Left colon (tissue), 2 donors: ENCODE data around the gene GPN1. TPM values are rescaled to one million over a fixed set of nuclear protein-coding genes. Genes with fewer than 3 reads are reported as not detected.
"Not testable (repeated sequence)": the region's sequence is repeated elsewhere in the genome, so short reads cannot be mapped to it uniquely, and the experiment has no call there.

Experiments used
- ATAC-seq: fragments of 200-7000 bp; cut with Tn5 transposase; one replicate; pipeline ENCODE4 v1.9.1; 2020; ENCODE audit warnings: mild to moderate bottlenecking, moderate library complexity
- DNase-seq, 2 donors: peaks; one replicate each; pipeline ENCODE4 v3.0.0-alpha.2; 2020
- intact Hi-C, 2 donors: fragments of 100-400 bp; cut with DNase I in 1 of 2; cut with micrococcal nuclease in 1 of 2; formaldehyde crosslinking; loops; one replicate each; pipeline versions ENCODE4 v1.11.2 to v1.14.0; 2022; cut with DNase I, micrococcal nuclease
- long read RNA-seq: library from polyadenylated mRNA; unstranded; transcript quantifications from one replicate; pipeline ENCODE4 v2.0.0, GENCODE V29; 2021
- total RNA-seq, 2 donors: library from RNA; stranded (reverse); fragmentation: NEBNext Ultra II Directional; extraction: Animal tissue kit (Norgen Biotek cat#: 25700); gene quantifications; one replicate each; pipeline ENCODE4 v1.2.1, GENCODE V29; 2021
- donor health status: DM: no; HTN: no; CAD: no.
- donor health status: DM: yes; HTN: yes; CAD: no.

Gene GPN1
- total RNA-seq, result 10 to 100 TPM; 20.7 to 24.2 TPM
- long read RNA-seq, transcript GPN1-212 (14 exons, 1,832 nt), result major isoform, 80 of 89 reads
- long read RNA-seq, partial matches to known transcripts, result 0 of 89 reads
- long read RNA-seq, other reads (novel, unspliced or antisense), result 9 of 89 reads

DNA sequence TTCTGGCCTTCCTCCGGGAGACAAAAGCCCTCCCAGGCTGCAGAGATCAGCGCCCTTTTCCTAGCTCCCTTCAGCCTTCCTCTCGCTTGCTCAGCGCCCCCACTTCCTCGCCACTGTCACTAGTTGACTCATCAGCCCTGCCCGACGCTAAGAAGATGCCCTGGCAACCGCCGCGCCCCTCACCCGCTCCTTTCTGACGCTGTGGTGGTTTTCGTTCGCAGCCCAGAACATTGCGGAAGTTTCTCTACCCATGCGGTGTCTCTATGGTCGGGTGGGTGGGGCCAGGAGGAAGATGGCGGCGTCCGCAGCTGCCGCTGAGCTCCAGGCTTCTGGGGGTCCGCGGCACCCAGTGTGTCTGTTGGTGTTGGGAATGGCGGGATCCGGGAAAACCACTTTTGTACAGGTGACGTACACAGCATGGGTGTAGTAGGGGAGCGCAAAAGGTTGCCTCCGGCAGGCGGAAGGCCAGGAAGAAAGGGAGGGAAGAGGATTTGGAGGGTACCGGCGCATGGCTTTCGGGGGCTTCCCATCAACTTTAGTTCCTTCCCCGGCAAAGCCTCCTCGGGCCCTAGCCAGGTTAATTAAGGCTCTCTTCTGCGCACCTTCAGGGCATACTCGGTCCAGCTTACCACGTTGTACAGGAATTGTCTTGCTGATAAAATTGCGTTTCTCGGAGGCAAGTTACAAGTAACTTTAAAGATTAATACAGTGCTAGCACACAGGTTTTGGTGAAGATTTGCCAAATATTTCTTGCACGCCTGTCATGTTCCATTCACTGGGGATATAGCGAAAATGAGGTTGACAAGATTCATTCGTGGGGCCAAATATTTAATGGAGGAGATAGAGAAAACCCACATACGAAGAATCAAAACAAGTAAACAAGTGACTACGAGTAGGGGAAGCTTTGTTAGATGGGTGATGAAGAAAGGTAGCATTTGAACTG lies at the start of gene GPN1, which contains the start of gene CCDC121:
TSS of gene GPN1 (plus strand) at position 284 of the 943 bp plus-strand sequence. CDS start at position 293, 9 bp downstream.
TSS of gene CCDC121 (minus strand) at position 246 of the 943 bp plus-strand sequence. CDS start 1,213 bp downstream, outside the sequence.
- ATAC-seq (peak; percentile 98), DNase-seq (peak; percentile 90 to 91)
- intact Hi-C loops, result no loop called here

DNA sequence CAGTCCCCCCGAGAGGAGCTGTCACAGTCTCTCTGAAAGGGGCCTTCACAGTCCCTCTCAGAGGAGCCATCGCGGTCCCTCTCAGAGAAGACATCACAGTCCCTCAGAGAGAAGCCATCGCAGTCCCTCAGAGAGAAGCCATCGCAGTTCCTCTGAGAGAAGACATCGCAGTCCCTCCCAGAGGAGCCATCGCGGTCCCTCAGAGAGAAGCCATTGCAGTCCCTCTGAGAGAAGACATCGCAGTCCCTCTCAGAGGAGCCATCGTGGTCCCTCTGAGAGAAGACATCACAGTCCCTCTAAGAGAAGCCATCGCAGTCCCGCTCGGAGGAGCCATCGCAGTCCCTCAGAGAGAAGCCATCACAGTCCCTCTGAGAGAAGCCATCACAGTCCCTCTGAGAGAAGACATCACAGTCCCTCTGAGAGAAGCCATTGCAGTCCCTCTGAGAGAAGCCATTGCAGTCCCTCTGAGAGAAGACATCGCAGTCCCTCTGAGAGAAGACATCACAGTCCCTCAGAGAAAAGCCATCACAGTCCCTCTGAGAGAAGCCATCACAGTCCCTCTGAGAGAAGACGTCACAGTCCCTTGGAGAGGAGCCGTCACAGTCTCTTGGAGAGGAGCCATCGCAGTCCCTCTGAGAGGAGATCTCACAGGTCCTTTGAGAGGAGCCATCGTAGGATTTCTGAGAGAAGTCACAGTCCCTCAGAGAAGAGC lies 47.3 kb upstream of the GPN1 start:
- ATAC-seq (no peak), DNase-seq (no peak)
- intact Hi-C loops, result no loop called here

DNA sequence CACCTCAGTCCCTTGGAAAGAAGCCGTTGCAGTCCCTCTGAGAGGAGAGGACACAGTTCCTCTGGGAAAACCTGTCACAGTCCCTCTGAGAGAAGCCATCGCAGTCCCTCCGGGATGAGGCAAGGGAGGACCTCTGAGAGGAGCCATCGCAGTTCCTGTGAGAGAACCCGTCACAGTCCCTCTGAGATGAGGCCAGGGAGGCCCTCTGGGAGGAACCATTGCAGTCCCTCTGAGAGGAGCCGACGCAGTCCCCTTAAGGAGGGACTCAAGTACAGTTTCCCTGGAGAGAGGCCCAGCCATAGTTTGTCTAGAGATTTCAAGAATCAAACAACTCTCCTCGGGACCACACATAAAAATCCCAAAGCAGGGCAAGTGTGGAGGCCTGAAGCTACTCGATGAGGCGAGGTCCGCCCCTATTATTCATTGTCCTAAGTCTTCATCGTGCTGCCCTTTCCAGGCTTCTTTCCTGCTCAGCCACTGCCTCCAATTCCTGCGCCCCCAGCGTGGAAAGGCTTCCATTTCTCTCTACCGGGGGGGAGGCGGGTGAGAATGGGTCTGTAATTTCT lies 46.6 kb upstream of the GPN1 start:
- intact Hi-C loops, result no loop called here
- ATAC-seq (no peak), DNase-seq (no peak)

DNA sequence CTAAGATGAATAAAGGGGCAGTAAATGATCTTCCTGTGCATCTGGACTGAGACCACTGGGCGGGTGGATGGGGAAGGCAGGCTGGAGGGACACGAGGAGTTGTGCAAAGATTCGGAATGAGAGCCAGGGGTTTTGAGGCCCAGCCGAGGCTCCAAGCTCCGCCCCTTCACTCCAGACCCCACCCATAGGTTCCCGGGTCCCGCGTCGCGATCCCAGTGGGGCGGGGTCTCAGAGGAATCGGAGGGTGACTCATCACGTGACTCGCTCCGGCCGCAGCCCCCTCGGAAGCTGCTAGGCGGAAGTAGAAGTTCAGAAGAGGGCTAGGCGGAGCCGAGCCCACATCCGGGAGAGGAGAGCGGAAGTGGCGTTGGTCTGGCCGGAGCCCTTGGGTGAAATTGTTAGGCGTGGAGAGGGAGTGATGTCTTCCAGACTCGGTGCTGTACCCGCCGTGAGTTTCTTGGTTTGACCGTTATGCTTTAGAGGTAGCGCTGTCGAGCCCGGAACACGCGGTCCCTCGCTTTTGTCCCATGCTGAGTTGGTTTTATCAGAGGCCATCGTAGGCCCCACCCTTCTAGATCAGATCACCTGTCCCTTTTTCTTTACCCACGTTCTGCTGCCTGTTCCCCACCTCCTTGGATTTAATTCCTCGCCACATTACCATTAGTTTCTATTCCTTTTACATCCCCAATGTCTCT lies 46.0 kb upstream of the GPN1 start, which contains the start of gene ZNF512:
TSS of gene ZNF512 (plus strand) at position 348 of the 695 bp plus-strand sequence. CDS start at position 419, 71 bp downstream.
- DNase-seq (peak; percentile 87 to 89), ATAC-seq (peak; percentile 98)
- intact Hi-C loops, result no loop called here

DNA sequence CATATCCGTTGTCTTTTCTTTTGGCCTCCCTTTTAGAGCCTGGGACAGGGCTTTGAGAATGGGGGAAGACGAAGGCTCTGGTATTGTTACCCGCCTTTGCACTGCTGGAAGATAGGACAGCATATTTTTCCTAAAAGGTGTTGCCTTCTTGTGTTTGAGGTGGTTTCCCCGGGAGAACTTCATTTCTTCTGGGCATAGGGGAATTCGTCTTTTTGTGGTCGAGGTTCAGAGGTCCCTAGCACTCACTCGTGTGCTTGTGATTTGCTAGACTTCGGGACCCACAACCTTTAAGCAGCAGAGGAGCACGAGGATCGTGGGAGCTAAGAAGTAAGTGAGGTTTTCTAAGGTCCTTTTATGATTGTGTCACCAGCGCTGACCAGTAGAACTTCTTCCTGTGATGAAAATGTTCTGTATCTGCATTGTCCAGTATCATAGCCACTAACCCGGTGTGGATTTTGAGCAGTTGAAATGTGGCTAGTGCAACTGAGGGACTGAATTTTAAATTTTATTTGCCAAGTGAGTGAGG lies 45.4 kb upstream of the GPN1 start:
- intact Hi-C loops, result no loop called here

DNA sequence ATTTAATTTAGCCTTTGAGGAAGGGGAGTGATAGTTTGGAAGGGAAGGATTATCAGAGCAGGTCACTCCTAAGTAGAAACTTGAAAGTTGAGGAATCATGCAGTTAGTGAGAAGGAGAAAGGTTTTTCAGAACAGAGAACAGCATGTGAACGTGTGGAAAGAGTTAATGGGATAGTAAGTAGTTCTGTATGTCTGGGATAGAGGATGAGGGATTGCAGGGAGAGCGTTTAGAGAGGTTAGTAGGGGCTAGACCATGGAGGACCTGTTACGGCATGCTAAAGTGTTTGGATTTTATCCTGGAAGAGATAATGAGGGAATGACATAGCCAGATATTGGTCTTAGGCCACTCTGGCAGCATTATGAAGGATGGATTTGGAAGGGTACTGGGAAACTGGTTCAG lies 44.3 kb upstream of the GPN1 start:
- ATAC-seq (no peak), DNase-seq (no peak)
- intact Hi-C loops, result no loop called here

More for the DNA sequence above, 45.4 kb upstream of the GPN1 start:
- DNase-seq (no peak), ATAC-seq (peak; percentile 12)

DNA sequence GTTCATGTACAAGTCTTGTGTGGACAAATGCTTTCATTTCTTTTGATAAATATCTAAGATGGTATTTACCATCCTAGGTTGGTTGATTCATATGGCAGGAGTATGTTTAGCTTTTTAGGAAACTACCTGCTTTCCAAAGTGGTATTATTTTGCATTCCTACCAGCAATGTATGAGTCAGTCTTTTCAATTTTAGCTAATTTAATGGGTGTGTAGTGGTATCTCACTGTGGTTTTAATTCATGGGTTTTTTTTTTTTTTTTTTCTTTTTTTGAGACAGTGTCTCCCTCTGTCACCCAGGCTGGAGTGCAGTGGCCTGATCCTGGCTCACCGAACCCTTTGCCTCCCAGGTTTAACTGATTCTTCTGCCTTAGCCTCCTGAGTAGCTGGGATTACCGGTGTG lies 41.8 kb upstream of the GPN1 start:
- no peak for DNase-seq
- intact Hi-C loops, result no loop called here
- no peak for ATAC-seq

DNA sequence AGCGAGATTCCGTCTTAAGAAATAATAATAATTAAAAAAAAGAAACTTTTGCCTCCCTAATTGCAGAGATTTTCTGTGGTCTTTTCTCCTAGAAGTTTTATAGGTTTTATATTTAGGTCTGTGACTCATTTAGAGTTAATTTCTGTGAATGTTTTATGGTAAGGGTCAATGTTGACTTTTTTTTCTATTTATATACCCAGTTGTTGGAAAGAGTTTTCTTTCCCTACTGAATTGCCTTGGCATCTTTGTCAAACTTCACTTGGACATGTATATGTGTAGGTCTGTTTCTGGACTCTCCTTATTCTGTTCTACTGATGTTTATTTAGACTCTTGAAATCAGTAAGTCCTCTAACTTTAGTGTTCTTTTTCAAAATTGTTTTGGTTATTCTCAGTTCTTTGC lies 40.5 kb upstream of the GPN1 start:
- ATAC-seq (no peak), DNase-seq (no peak)
- intact Hi-C loops, result no loop called here

DNA sequence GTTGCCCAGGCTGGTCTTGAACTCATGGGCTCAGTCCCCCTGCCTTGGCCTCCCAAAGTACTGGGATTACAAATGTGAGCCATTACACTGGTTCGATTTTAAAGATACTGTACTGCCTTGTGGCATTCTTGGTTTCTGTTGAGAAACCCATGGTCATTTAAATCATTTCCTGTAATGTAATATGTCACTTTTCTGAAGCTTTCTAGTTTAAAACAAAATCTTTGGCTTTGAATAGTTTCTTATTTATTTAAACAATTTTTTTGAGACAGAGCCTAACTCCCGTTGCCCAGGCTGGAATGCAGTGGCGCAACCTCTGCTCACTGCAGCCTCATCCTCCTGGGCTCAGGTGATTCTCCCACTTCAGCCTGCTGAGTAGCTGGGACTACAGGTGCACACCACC lies 37.1 kb upstream of the GPN1 start:
- no peak for DNase-seq
- no peak for ATAC-seq
- intact Hi-C loops, result no loop called here

DNA sequence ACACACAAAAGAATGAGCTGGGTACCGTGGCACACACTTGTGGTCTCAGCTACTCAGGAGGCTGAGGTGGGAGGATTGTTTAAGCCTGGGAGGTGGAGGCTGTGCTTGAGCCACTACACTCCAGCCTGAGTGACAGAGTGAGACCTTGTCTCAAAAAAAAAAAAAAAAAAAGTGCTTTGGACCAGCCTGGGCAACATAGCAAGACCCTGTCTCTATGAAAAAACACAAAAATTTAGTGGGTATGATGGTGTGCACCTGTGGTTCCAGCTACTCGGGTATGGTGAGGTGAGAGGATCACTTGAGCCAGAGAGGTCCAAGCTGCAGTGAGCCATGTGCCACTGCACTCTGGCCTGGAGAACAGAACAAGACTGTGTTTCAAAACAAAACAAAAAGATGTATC lies 35.6 kb upstream of the GPN1 start:
- intact Hi-C loops, result no loop called here
- DNase-seq (no peak), ATAC-seq (no peak)

DNA sequence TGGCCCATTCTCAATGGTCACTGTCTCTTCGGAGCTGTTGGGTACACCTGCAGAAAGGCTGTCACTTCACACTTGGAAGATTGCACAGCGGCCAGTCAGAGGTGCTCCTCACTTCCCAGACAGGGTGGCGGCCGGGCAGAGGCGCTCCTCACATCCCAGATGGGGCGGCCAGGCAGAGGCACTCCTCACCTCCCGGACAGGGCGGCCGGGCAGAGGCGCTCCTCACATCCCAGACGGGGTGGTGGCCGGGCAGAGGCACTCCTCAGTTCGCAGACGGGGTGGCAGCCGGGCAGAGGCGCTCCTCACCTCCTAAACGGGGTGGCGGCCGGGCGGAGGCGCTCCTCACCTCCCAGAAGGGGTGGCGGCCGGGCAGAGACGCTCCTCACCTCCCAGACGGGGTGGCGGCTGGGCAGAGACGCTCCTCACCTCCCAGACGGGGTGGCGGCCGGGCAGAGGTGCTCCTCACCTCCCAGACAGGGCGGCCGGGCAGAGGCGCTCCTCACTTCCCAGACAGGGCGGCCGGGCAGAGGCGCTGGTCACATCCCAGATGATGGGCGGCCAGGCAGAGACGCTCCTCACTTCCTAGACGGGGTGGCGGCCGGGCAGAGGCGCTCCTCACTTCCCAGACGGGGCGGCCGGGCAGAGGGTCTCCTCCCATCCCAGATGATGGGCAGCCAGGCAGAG lies 34.7 kb upstream of the GPN1 start:
- not testable (repeated sequence) for DNase-seq, ATAC-seq

DNA sequence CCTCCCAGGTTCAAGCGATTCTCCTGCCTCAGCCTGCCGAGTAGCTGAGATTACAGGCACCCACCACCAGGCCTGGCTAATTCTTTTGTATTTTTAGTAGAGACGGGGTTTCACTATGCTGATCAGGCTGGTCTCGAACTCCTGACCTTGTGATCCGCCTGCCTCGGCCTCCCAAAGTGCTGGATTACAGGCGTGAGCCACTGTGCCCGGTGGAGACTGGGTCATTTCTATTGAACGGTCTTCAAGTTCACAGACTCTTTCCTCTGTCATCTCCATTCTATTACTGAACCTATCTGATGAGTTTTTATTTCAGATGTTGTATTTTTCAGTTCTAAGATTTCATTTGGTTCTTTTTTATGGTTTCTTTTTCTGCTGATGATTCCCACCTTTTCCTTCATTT lies 33.4 kb upstream of the GPN1 start:
- ATAC-seq, DNase-seq, intact Hi-C loops: not testable (repeated sequence)

More for the DNA sequence above, 34.7 kb upstream of the GPN1 start:
- intact Hi-C loops, result not testable (repeated sequence)

DNA sequence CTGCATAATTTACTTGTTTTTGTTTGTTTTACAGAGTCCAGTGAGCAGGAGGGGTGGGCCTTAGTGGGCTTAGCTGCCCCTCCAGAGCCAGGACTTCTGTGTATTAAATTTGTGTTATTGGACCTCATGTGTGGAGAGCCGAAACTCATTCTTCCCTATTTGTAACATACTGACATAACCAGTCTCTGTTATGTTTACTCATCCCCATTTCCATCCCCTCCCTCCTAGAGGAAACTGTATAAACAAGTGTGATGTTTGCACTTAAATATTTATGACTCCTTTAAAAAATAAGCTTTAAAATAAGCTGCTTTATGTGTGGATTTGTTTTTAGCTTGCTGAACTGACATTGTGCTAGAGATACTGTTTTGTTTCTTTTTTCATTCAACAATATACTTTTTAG lies 32.2 kb upstream of the GPN1 start:
- no peak for DNase-seq
- intact Hi-C loops, result no loop called here
- no peak for ATAC-seq

DNA sequence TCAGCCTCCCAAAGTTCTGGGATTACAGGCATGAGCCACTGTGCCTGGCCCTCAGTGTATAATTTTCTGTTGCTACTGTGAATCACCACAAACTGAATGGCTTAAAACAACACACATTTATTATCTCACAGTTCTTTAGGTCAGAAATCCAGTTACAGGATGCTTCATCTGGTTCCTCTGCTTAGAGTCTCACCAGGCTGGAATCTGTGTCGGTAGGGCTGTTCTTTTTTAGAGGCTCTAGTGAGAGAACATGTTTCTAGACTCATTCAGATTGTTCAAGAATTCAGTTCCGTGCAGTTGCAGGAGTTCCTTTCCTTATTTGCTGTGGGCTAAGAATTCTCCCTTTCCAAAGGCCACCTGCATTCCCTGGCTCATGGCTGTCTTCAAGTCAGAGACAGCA lies 22.2 kb upstream of the GPN1 start:
- DNase-seq (no peak), ATAC-seq (no peak)
- intact Hi-C loops, result no loop called here

DNA sequence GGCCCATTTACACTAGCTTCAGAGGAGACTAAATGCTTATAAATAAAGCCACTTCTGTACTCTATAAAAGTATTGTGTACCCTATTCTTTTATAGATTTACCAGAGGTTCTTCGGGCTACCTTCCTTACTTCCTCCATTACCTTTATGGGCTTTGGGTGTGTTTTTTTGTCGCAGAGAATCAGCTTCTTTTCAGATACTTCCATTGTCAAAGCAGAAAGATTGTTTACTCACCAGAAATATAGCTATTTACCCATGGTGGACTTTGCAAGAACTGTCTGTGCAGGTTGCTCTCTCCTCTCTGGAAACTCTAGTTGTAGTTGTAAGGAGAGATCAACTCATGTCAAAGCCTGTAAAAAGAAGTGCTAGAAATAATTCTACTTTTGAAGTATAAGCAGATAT lies 14.9 kb upstream of the GPN1 start:
- intact Hi-C loops, result no loop called here
- ATAC-seq (peak; percentile 95), DNase-seq (no peak)

DNA sequence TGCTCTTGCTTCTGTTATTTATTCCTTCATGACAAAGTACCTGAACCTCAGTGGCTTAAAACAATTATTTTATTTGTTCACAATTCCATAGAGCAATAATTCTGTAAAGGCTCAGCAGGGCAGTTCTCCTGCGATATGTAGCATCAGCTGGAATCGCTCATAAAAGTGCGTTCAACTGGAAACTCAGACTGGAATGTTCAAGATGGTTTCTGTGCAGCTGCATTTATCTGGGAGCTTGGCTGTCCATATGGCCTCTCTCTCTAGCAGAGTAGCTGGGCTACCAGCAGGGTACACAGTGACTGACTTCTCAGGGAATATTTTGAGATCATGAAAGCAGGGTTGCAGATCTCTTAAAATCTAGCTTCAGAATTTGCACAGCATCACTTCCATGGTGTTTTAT lies 13.5 kb upstream of the GPN1 start:
- no peak for ATAC-seq
- intact Hi-C loops, result no loop called here
- no peak for DNase-seq

DNA sequence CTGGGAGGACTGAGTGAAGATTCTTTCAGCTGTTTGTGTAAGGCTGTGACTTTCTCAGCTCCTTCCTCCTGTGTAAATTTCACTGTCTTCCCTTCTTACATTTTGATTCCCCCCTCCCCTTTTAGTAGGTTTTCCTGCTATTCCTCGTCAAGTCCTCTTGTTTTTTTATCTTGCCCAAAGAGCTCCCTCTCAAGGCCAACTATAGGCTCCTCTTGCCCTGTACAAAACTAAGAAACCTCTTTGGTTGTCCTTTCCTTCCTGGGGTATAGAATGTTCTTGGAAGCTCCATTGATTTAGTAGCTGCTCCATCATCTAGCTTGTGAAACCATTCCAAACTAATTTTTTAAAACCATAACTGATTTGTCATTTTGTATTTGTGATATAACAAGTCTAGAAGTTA lies 7.3 kb upstream of the GPN1 start:
- intact Hi-C loops, result no loop called here
- DNase-seq (no peak), ATAC-seq (no peak)

DNA sequence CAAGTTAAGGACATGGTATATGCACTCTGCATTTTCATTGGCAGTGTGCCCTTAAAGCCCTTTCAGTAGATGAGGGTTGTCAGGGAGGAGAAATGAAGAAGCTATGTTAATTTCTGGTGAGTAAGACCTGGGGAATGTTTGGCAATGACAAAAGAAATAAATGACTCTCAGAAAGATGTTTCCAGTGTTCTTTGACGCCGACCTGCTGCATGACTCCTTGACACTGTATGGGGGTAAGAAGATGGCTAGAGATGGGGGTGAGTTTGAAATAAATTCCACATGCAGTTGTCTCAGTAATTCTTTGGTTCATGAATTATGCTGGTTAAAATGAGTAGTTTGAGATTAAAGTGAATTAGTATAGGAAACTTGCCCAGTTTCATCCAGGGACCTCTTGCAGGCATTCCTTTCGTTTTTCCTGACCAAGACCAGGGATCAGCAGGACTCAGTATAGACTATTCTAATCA lies 5.9 kb upstream of the GPN1 start:
- intact Hi-C loops, result no loop called here
- ATAC-seq, result no peak
- no peak for DNase-seq
